Liver (tissue), 9 donors: ENCODE results near the gene EXOC7. TPM values are rescaled to one million over a fixed set of nuclear protein-coding genes. Genes with fewer than 3 reads are reported as not detected.
"Not testable (repeated sequence)": the region's sequence is repeated elsewhere in the genome, so short reads cannot be mapped to it uniquely, and the experiment has no call there.

Source experiments
- DNase-seq: peaks from one replicate; pipeline ENCODE4 v3.0.0-alpha.2; 2017; ENCODE audit warnings: low spot score
- H3K27ac ChIP-seq, 2 donors: one replicate each; pipeline ENCODE4 v1.7.0; 2013; ENCODE audit warnings: inconsistent platforms in 2 of 2, low read length in 2 of 2, control low read depth in 1 of 2, low read depth in 1 of 2, mild to moderate bottlenecking in 1 of 2
- H3K27me3 ChIP-seq, 4 donors: one replicate each; pipeline versions ENCODE4 v1.6.1 to v1.7.0; 2013; ENCODE audit warnings: low read length in 3 of 4, inconsistent platforms in 1 of 4, mild to moderate bottlenecking in 1 of 4, moderate library complexity in 1 of 4; ENCODE audit not compliant: control insufficient read depth in 4 of 4, insufficient read depth in 4 of 4
- H3K36me3 ChIP-seq, 4 donors: one replicate each; pipeline versions ENCODE4 v1.6.1 to v1.7.0; 2013; ENCODE audit warnings: low read length in 3 of 4, mild to moderate bottlenecking in 3 of 4, low read depth in 1 of 4, moderate library complexity in 1 of 4; ENCODE audit not compliant: control insufficient read depth in 4 of 4, insufficient read depth in 3 of 4
- H3K4me1 ChIP-seq, 4 donors: one replicate each; pipeline versions ENCODE4 v1.6.1 to v1.7.0; 2013; ENCODE audit warnings: low read length in 3 of 4, mild to moderate bottlenecking in 3 of 4, moderate library complexity in 1 of 4; ENCODE audit not compliant: control insufficient read depth in 4 of 4, insufficient read depth in 4 of 4
- H3K4me3 ChIP-seq, 3 donors: one replicate each; pipeline versions ENCODE4 v1.6.1 to v1.7.0; 2013; ENCODE audit warnings: low read length in 3 of 3, control low read depth in 1 of 3, low read depth in 1 of 3, mild to moderate bottlenecking in 1 of 3
- H3K9ac ChIP-seq, 2 donors: one replicate each; pipeline ENCODE4 v1.7.0; 2013; ENCODE audit warnings: low read length in 2 of 2, mild to moderate bottlenecking in 2 of 2, moderate library complexity in 2 of 2, control low read depth in 1 of 2, low read depth in 1 of 2
- H3K9me3 ChIP-seq, 4 donors: one replicate each; pipeline versions ENCODE4 v1.6.1 to v1.7.0; 2013; ENCODE audit warnings: low read length in 3 of 4; ENCODE audit not compliant: control insufficient read depth in 4 of 4
- CTCF ChIP-seq: fragments of 150-350 bp; IDR thresholded peaks from 2 replicates; pipeline ENCODE4 v1.5.1; 2017; ENCODE audit warnings: improper control_type of control experiment, low read depth, low read length; ENCODE audit not compliant: missing input control
- FOXA1 ChIP-seq: IDR thresholded peaks from 2 replicates; pipeline ENCODE4 v1.6.1; 2016; ENCODE audit warnings: antibody characterized with exemption
- FOXA2 ChIP-seq: IDR thresholded peaks from 2 replicates; pipeline ENCODE4 v1.6.1; 2016; ENCODE audit warnings: antibody characterized with exemption
- GABPA ChIP-seq, 2 donors: IDR thresholded peaks in 1 of 2; conservative IDR thresholded peaks in 1 of 2; 2 replicates each; pipeline ENCODE4 v1.6.1; 2016; ENCODE audit warnings: antibody characterized with exemption in 2 of 2, mild to moderate bottlenecking in 1 of 2, moderate library complexity in 1 of 2
- JUND ChIP-seq, 2 donors: IDR thresholded peaks; 2 replicates each; pipeline ENCODE4 v1.6.1; 2016; ENCODE audit warnings: antibody characterized with exemption in 2 of 2
- MAX ChIP-seq: IDR thresholded peaks from 2 replicates; pipeline ENCODE4 v1.6.1; 2016; ENCODE audit warnings: antibody characterized with exemption
- NR2F2 ChIP-seq: IDR thresholded peaks from 2 replicates; pipeline ENCODE4 v1.6.1; 2016; ENCODE audit warnings: antibody characterized with exemption
- REST ChIP-seq: IDR thresholded peaks from 2 replicates; pipeline ENCODE4 v1.6.1; 2016; ENCODE audit warnings: antibody characterized with exemption, mild to moderate bottlenecking
- RXRA ChIP-seq, 2 donors: IDR thresholded peaks; 2 replicates each; pipeline ENCODE4 v1.6.1; 2017 to 2018; ENCODE audit warnings: antibody characterized with exemption in 2 of 2, mild to moderate bottlenecking in 1 of 2
- SP1 ChIP-seq: IDR thresholded peaks from 2 replicates; pipeline ENCODE4 v1.6.1; 2018; ENCODE audit warnings: antibody characterized with exemption, mild to moderate bottlenecking
- TAF1 ChIP-seq: conservative IDR thresholded peaks from 2 replicates; pipeline ENCODE4 v1.6.1; 2016; ENCODE audit warnings: antibody characterized with exemption, mild to moderate bottlenecking
- YY1 ChIP-seq: IDR thresholded peaks from 2 replicates; pipeline ENCODE4 v1.6.1; 2016; ENCODE audit warnings: antibody characterized with exemption, mild to moderate bottlenecking
- ZBTB33 ChIP-seq: IDR thresholded peaks from 2 replicates; pipeline ENCODE4 v1.6.1; 2016; ENCODE audit warnings: antibody characterized with exemption
- WGBS: extraction: QIAGEN DNeasy Blood & Tissue Kit; methylation state at CpG from one replicate; pipeline ENCODE4 v1.1.7; 2013; 5-methylcytosine and 5-hydroxymethylcytosine counted together
- polyA plus RNA-seq, 2 donors: library from polyadenylated mRNA; stranded (reverse) in 1 of 2; unstranded in 1 of 2; fragments of 200-250 nt in 1 of 2; fragments of >200 nt in 1 of 2; fragmentation: Nextera tagmentation in 1 of 2; extraction: Ambion mirVana in 1 of 2; gene quantifications; one replicate each; pipeline versions ENCODE4 v1.2.1 to v1.2.3, GENCODE V29; 2013 to 2015
- total RNA-seq, 2 donors: library from RNA; depleted of rRNA; stranded (reverse); fragments of >200 nt; gene quantifications; one replicate each; pipeline ENCODE4 v1.2.3, GENCODE V29; 2014
- donor health status: healthy.
- donor health status: healthy.
- donor health status: healthy.
- donor health status: healthy.
- donor health status: healthy.

Gene EXOC7
- total and polyA plus RNA-seq, 4 donors, result 28.0 to 64.8 (median 38.2) TPM

- TF ChIP-seq NR2F2 (no peak), MAX (no peak), REST (no peak), CTCF (no peak), JUND (IDR thresholded peaks at IDR 0.05) (no peak), FOXA2 (no peak), SP1 (no peak), YY1 (no peak)
- 59% methylated on average over 17 of the region's 17 CpGs for WGBS
- H3K9me3 ChIP-seq, result no peaks in the 10 kb centered on the region
- H3K27me3 ChIP-seq, result peaks cover 0 to 20% (median 9%) of the 10 kb centered on the region in 4 donors
- no peak within 1 kb of the TSS for H3K4me3 ChIP-seq
- peaks cover 3 to 10% (median 5%) of the 10 kb centered on the region in 4 donors for H3K36me3 ChIP-seq
- peaks cover 5 to 30% (median 8%) of the 10 kb centered on the region in 4 donors for H3K4me1 ChIP-seq
- H3K9ac ChIP-seq, result no peak within 1 kb of the TSS
- no peak within 1 kb of the TSS for H3K27ac ChIP-seq
- DNase-seq, result no peak
Observed at GRCh38 chr17:76078860-76079534, 24.6 kb downstream of the EXOC7 start, which contains the start of gene ZACN. TSS of gene ZACN (plus strand) at chr17:76079182. CDS start at chr17:76079265, 83 bp downstream.

- peaks cover 0 to 20% (median 9%) of the 10 kb centered on the region in 4 donors for H3K27me3 ChIP-seq
- H3K4me1 ChIP-seq, result peaks cover 5 to 30% (median 8%) of the 10 kb centered on the region in 4 donors
- H3K27ac ChIP-seq, H3K4me3 ChIP-seq, H3K9ac ChIP-seq, DNase-seq, H3K36me3 ChIP-seq, H3K9me3 ChIP-seq: not testable (repeated sequence)
- 58% methylated on average over 5 of the region's 5 CpGs for WGBS
Observed at GRCh38 chr17:76078370-76078769, 25.2 kb downstream of the EXOC7 start.

GRCh38 chr17:76077584-76078110 lies 25.9 kb downstream of the EXOC7 start:
- Histone ChIP-seq H3K9me3 (no peaks in the 10 kb centered on the region), H3K4me3 (no peak overlapping the region), H3K9ac (no peak overlapping the region), H3K4me1 (peaks cover 8 to 35% (median 11%) of the 10 kb centered on the region in 4 donors), H3K27ac (no peak overlapping the region), H3K36me3 (no peaks in the 10 kb centered on the region), H3K27me3 (peaks cover 0 to 20% (median 9%) of the 10 kb centered on the region in 4 donors)
- no peak for DNase-seq
- WGBS, result 27% methylated on average over 12 of the region's 12 CpGs
- TF ChIP-seq GABPA (IDR thresholded peaks at IDR 0.05 in 1 of 2, conservative IDR thresholded peaks at IDR 0.05 in 1 of 2) (no peak), NR2F2 (no peak), RXRA (IDR thresholded peaks at IDR 0.05) (no peak), TAF1 (no peak), FOXA1 (no peak), REST (no peak), SP1 (no peak), ZBTB33 (no peak), YY1 (no peak)
